ENCODE results near the gene RFX3.

GRCh38 chr9:3288686-3289085, 237.1 kb downstream of the RFX3 start:
- TF ChIP-seq CTCF (IDR thresholded peaks at IDR 0.05): no peak
- TF ChIP-seq POLR2A (IDR thresholded peaks at IDR 0.05): no peak

All from adrenal gland (tissue), 5 donors.